ENCODE results near the gene TM4SF20.
"Not testable (repeated sequence)": the region's sequence is repeated elsewhere in the genome, so short reads cannot be mapped to it uniquely, and the experiment has no call there.

The TM4SF20 gene

GRCh38 chr2:227398684-227399670, 19.9 kb upstream of the TM4SF20 start:
- DNase-seq = no peak

- no peak for DNase-seq
Measured at GRCh38 chr2:227397562-227397961, 18.5 kb upstream of the TM4SF20 start.

- DNase-seq = no peak
Measured at GRCh38 chr2:227395556-227395955, 16.4 kb upstream of the TM4SF20 start.

GRCh38 chr2:227394401-227394800, 15.3 kb upstream of the TM4SF20 start:
- no peak for DNase-seq

- no peak for DNase-seq
Measured at GRCh38 chr2:227390468-227391256, 11.6 kb upstream of the TM4SF20 start.

GRCh38 chr2:227389661-227390060, 10.6 kb upstream of the TM4SF20 start:
- no peak for DNase-seq

- DNase-seq = no peak
Measured at GRCh38 chr2:227389231-227389630, 10.1 kb upstream of the TM4SF20 start.

GRCh38 chr2:227388537-227389011, 9.5 kb upstream of the TM4SF20 start:
- DNase-seq = no peak

GRCh38 chr2:227387583-227387982, 8.5 kb upstream of the TM4SF20 start, which contains the start of gene SCYGR1:
Gene SCYGR1 (minus strand): TSS chr2:227387949. CDS start chr2:227387949, 0 bp downstream.
- not testable (repeated sequence) for DNase-seq

- DNase-seq = no peak
Measured at GRCh38 chr2:227386630-227387029, 7.5 kb upstream of the TM4SF20 start.

GRCh38 chr2:227383686-227384085, 4.6 kb upstream of the TM4SF20 start:
- no peak for DNase-seq

- DNase-seq = peak; percentile 8
Measured at GRCh38 chr2:227382241-227382835, 3.2 kb upstream of the TM4SF20 start.

GRCh38 chr2:227378371-227378782, 729 bp downstream of the TM4SF20 start:
- DNase-seq = no peak

GRCh38 chr2:227377467-227378351, 1.4 kb downstream of the TM4SF20 start:
- no peak for DNase-seq

- DNase-seq = no peak
Measured at GRCh38 chr2:227376656-227377396, 2.3 kb downstream of the TM4SF20 start.

GRCh38 chr2:227374158-227374557, 4.9 kb downstream of the TM4SF20 start:
- DNase-seq = peak; percentile 25

GRCh38 chr2:227373389-227373788, 5.7 kb downstream of the TM4SF20 start:
- no peak for DNase-seq

- no peak for DNase-seq
Measured at GRCh38 chr2:227370791-227371312, 8.3 kb downstream of the TM4SF20 start.

- no peak for DNase-seq
Measured at GRCh38 chr2:227370092-227370491, 9.0 kb downstream of the TM4SF20 start.

GRCh38 chr2:227368574-227368973, 10.5 kb downstream of the TM4SF20 start:
- DNase-seq = no peak

- DNase-seq = no peak
Measured at GRCh38 chr2:227367427-227367795, 11.7 kb downstream of the TM4SF20 start.

Measured in stimulated activated naive CD4-positive, alpha-beta T cell treated with Interleukin-2 at 50 U/mL for 16 hours (primary cell).